Superior temporal gyrus (tissue), 1 donor: ENCODE data around the gene NRXN3.

ENCODE experiments used
- DNase-seq: peaks from one replicate; pipeline ENCODE4 v3.0.0-alpha.2; 2016; ENCODE audit errors: extremely low spot score

NRXN3 gene

GRCh38 chr14:79528828-79529416, 1358.7 kb downstream of the NRXN3 start:
- DNase-seq, result no peak

GRCh38 chr14:79530555-79530954, 1360.4 kb downstream of the NRXN3 start:
- no peak for DNase-seq

- DNase-seq, result no peak
Observed at GRCh38 chr14:79534703-79535353, 1364.7 kb downstream of the NRXN3 start.

GRCh38 chr14:79540394-79540793, 1370.2 kb downstream of the NRXN3 start:
- no peak for DNase-seq

- DNase-seq, result no peak
Observed at GRCh38 chr14:79542121-79542520, 1371.9 kb downstream of the NRXN3 start.

GRCh38 chr14:79543348-79543747, 1373.2 kb downstream of the NRXN3 start:
- DNase-seq, result no peak

GRCh38 chr14:79543967-79544697, 1374.0 kb downstream of the NRXN3 start:
- no peak for DNase-seq

- DNase-seq, result no peak
Observed at GRCh38 chr14:79544698-79545070, 1374.5 kb downstream of the NRXN3 start.

- DNase-seq, result no peak
Observed at GRCh38 chr14:79548836-79549235, 1378.7 kb downstream of the NRXN3 start.

- DNase-seq, result no peak
Observed at GRCh38 chr14:79549515-79549914, 1379.3 kb downstream of the NRXN3 start.

- no peak for DNase-seq
Observed at GRCh38 chr14:79551523-79551922, 1381.3 kb downstream of the NRXN3 start.

GRCh38 chr14:79552778-79553177, 1382.6 kb downstream of the NRXN3 start:
- DNase-seq, result no peak

- DNase-seq, result no peak
Observed at GRCh38 chr14:79554816-79555215, 1384.6 kb downstream of the NRXN3 start.

- DNase-seq, result no peak
Observed at GRCh38 chr14:79555429-79555828, 1385.3 kb downstream of the NRXN3 start.

GRCh38 chr14:79557309-79557708, 1387.1 kb downstream of the NRXN3 start:
- DNase-seq, result no peak

GRCh38 chr14:79562185-79562584, 1392.0 kb downstream of the NRXN3 start:
- no peak for DNase-seq

- DNase-seq, result no peak
Observed at GRCh38 chr14:79564371-79564770, 1394.2 kb downstream of the NRXN3 start.

GRCh38 chr14:79567306-79567705, 1397.1 kb downstream of the NRXN3 start:
- DNase-seq, result no peak

- DNase-seq, result peak; percentile 71
Observed at GRCh38 chr14:79568594-79568993, 1398.4 kb downstream of the NRXN3 start.

- DNase-seq, result peak; percentile 30
Observed at GRCh38 chr14:79569072-79569471, 1398.9 kb downstream of the NRXN3 start.

- DNase-seq, result no peak
Observed at GRCh38 chr14:79570648-79571047, 1400.5 kb downstream of the NRXN3 start.

GRCh38 chr14:79571366-79571765, 1401.2 kb downstream of the NRXN3 start:
- no peak for DNase-seq

GRCh38 chr14:79573486-79573885, 1403.3 kb downstream of the NRXN3 start:
- DNase-seq, result no peak
